ENCODE results near the gene THSD4. TPM values are rescaled to one million over a fixed set of nuclear protein-coding genes. Genes with fewer than 3 reads are reported as not detected.
"Not testable (repeated sequence)": the region's sequence is repeated elsewhere in the genome, so short reads cannot be mapped to it uniquely, and the experiment has no call there.

THSD4 gene
- total RNA-seq, 2 experiments from 2014 or later = not detected

GRCh38 chr15:71397377-71397776 lies 282.1 kb downstream of the THSD4 start:
- H3K4me3 Mint-ChIP-seq = no peak overlapping the region
- ATAC-seq = no peak

GRCh38 chr15:71400294-71400693 lies 285.0 kb downstream of the THSD4 start:
- Mint-ChIP-seq H3K4me1 (ENCODE audit: low read depth) (no peaks in the 10 kb centered on the region), H3K4me3 (no peak overlapping the region), H3K36me3 (ENCODE audit: low read depth) (no peaks in the 10 kb centered on the region), H3K27ac (no peak overlapping the region), H3K9me3 (no peaks in the 10 kb centered on the region), H3K27me3 (peaks cover 3% of the 10 kb centered on the region)
- intact Hi-C loops (cut with micrococcal nuclease) = no loop called here
- POLR2A ChIA-PET = no interaction called here
- ATAC-seq (no peak), DNase-seq (no peak)
- CTCF ChIA-PET = interaction anchor here (0.9 kb wide), 1 partner anchor 44 kb away, joined by 3 read pairs; no protein-coding TSS in a partner anchor
- TF ChIP-seq CTCF (IDR thresholded peaks at IDR 0.05) = no peak

More at GRCh38 chr15:71397377-71397776, 282.1 kb downstream of the THSD4 start:
- DNase-seq = no peak
- no peaks in the 10 kb centered on the region for H3K4me1 Mint-ChIP-seq (ENCODE audit: low read depth)
- no peaks in the 10 kb centered on the region for H3K9me3 Mint-ChIP-seq
- ChIA-PET CTCF (interaction anchor here (0.9 kb wide), 1 partner anchor 11 kb away, joined by 3 read pairs; no protein-coding TSS in a partner anchor), POLR2A (no interaction called here)
- H3K36me3 Mint-ChIP-seq (ENCODE audit: low read depth) = no peaks in the 10 kb centered on the region
- H3K27ac Mint-ChIP-seq = no peak overlapping the region
- TF ChIP-seq CTCF (IDR thresholded peaks at IDR 0.05) = no peak
- intact Hi-C loops (cut with micrococcal nuclease) = no loop called here
- peaks cover 5% of the 10 kb centered on the region for H3K27me3 Mint-ChIP-seq

DNA sequence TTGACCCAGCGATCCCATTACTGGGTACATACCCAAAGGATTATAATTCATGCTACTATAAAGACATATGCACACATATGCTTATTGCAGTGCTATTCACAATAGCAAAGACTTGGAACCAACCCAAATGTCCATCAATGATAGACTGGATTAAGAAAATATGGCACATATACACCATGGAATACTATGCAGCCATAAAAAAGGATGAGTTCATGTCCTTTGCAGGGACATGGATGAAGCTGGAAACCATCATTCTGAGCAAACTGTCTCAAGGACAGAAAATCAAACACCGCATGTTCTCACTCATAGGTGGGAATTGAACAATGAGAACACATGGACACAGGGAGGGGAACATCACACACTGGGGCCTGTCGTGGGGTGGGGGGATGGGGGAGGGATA lies 286.5 kb downstream of the THSD4 start:
- CTCF ChIA-PET; POLR2A ChIA-PET; H3K4me1 Mint-ChIP-seq (ENCODE audit: low read depth): not testable (repeated sequence)

GRCh38 chr15:71409541-71409940 lies 294.3 kb downstream of the THSD4 start:
- H3K9me3 Mint-ChIP-seq = no peaks in the 10 kb centered on the region
- DNase-seq (no peak), ATAC-seq (no peak)
- intact Hi-C loops (cut with micrococcal nuclease) = no loop called here
- no peak for TF ChIP-seq CTCF (IDR thresholded peaks at IDR 0.05)
- H3K27ac Mint-ChIP-seq = no peak overlapping the region
- CTCF ChIA-PET = no interaction called here
- no peaks in the 10 kb centered on the region for H3K4me1 Mint-ChIP-seq (ENCODE audit: low read depth)
- H3K4me3 Mint-ChIP-seq = no peak overlapping the region
- peaks cover 12% of the 10 kb centered on the region for H3K27me3 Mint-ChIP-seq
- POLR2A ChIA-PET = no interaction called here
- no peaks in the 10 kb centered on the region for H3K36me3 Mint-ChIP-seq (ENCODE audit: low read depth)

More for the DNA sequence above, 286.5 kb downstream of the THSD4 start:
- intact Hi-C loops (cut with micrococcal nuclease); H3K36me3 Mint-ChIP-seq (ENCODE audit: low read depth); DNase-seq; H3K4me3 Mint-ChIP-seq; H3K27me3 Mint-ChIP-seq; H3K9me3 Mint-ChIP-seq; H3K27ac Mint-ChIP-seq; ATAC-seq: not testable (repeated sequence)

DNA sequence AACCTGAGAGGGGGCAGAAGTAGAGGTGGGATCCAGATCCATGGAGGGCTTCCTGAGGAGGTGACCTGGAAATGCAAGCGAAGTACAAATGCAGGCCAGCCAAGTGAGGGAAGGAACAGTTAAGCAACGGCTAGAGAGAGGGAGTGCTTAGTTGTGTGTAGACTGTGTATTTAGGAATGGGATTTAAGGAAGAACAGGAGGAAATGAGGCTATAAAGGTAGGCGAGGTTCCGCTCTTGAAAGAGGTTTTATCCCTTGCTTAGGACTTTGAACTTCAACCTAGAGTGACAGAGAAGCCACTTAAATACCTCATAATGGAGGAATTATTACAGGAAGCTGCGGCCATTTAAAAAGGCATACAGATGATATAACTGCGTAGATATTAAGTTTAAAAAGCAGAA lies 295.1 kb downstream of the THSD4 start:
- ATAC-seq = no peak
- H3K36me3 Mint-ChIP-seq (ENCODE audit: low read depth) = no peaks in the 10 kb centered on the region
- intact Hi-C loops (cut with micrococcal nuclease) = no loop called here

More for the DNA sequence above, 295.1 kb downstream of the THSD4 start:
- CTCF ChIA-PET = interaction anchor here (0.7 kb wide), 1 partner anchor 33 kb away, joined by 3 read pairs; no protein-coding TSS in a partner anchor
- H3K4me3 Mint-ChIP-seq = no peak overlapping the region
- TF ChIP-seq CTCF (IDR thresholded peaks at IDR 0.05) = no peak
- no peak overlapping the region for H3K27ac Mint-ChIP-seq
- H3K27me3 Mint-ChIP-seq = peaks cover 12% of the 10 kb centered on the region
- POLR2A ChIA-PET = no interaction called here
- no peaks in the 10 kb centered on the region for H3K4me1 Mint-ChIP-seq (ENCODE audit: low read depth)
- H3K9me3 Mint-ChIP-seq = no peaks in the 10 kb centered on the region
- DNase-seq = no peak

Measured in activated CD8-positive, alpha-beta T cell treated with anti-CD3 and anti-CD28 coated beads for 36 hours (primary cell).